ENCODE results near the gene RARRES1.

The RARRES1 gene

DNA sequence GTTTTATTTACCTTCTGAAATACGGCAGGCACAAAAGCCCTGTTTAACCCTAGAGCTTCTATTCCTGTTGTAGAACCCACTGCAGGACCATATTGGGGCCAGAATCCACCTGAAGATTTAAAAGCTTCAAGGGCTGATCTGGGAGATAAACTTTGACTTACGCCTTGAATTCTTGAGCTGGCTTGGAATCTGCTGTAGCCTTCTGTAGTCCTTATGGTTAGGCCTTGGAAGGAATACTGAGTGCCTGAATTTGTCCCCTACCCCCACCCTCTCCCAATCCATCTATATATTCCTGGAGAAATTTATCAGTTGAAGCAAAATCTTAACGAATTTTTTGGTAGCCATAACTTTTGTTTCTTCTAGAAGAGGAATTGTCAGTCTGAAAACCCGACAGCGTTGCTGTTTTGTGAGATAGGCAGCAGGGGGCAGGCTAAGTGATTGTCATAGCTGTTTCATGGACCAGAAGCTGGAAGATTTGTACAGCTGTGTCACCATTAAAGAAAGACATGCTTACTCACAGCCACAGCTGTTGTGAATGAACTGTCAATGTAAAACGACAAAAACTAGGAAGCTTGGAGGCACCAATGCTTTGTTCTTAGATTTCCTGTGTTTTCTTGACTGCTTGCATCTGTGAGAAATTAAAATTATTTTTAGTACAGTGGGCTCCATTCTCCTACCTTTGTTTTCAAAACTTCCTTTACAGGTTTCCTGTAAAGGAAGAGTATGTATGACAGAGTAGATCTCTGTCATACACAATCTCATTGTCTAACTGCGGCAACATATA, 72.6 kb downstream of the RARRES1 start:
- peak; percentile 41 for DNase-seq (ENCODE audit: low read depth)
- H3K4me3 ChIP-seq (ENCODE audit: low read depth, low read length) = no peak overlapping the region

DNA sequence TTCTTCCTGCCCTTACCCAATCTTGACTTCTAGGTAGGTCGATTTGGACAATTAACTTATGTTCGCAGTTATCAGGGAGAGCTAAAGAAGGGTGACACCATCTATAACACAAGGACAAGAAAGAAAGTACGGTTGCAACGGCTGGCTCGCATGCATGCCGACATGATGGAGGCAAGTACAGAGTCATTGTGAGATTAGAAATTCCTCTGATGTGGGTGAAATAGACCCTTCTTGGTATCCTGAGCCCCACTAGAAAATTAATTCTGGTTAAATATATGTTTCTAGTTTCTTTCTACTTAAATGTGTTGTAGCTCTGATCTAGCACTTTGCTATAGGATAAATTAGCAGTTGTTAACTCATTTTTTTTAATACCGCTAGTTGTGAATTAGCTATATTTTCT, 73.4 kb downstream of the RARRES1 start:
- DNase-seq (ENCODE audit: low read depth) = no peak
- no peak overlapping the region for H3K4me3 ChIP-seq (ENCODE audit: low read depth, low read length)

DNA sequence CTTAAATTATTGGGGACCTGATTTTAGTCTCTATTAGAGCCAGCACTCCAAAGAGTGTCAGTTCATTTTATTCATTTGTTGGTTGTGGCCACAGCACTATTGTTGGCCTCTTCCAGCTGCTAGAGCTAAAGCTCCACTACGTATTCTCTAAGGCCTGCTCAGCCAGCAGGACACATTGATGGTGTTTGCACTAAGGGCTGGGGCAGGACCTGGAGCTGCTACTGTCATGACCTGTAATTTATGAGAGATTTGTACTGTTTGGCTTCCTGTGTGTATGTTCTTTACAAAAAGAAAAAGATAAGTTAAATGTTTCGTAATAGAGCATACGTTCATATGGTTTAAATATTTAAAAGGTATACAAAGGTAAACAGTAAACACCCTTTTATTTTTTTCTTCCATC, 79.8 kb downstream of the RARRES1 start:
- no peak for DNase-seq (ENCODE audit: low read depth)
- no peak overlapping the region for H3K4me3 ChIP-seq (ENCODE audit: low read depth, low read length)

DNA sequence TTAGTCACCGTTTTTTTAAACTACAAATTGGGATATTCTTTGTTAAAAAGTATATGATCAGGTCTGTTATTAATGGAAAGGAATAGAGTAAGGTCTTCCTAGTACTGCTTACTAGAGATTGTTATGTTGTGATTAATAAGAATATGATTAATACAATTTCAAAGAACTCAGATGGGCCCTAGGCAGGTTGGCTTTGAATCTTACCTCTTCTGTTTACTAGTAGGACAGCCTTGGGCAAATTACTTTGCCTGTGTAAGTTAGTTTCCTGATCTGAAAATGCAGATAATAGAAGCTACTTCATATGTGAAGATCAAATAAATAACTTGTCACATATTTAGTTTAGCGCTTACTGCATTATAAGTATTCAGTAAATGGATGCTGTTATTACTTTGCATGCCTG, 81.1 kb downstream of the RARRES1 start:
- no peak overlapping the region for H3K4me3 ChIP-seq (ENCODE audit: low read depth, low read length)
- DNase-seq (ENCODE audit: low read depth) = no peak

DNA sequence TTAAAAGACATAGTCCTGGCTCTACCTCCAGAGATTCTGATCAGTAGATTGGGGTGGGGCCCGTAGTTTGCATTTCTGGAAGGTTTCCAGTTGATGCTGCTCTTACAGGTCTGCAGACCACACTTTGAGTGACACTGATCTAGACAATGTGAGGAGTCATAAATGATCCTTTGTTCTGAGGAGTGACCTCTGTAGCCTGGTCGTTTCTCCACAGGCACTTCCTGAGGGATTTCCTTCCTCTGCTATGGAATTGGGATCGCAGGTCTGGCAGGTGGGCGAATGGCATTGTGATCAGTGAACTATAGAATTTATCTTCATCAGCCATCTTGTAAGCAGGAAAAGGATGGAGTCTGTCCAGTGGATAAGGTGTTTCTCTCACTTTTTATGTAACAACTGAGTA, 82.5 kb downstream of the RARRES1 start:
- H3K4me3 ChIP-seq (ENCODE audit: low read depth, low read length) = no peak overlapping the region
- DNase-seq (ENCODE audit: low read depth) = no peak
